H9 (cell line): Measurements from ENCODE around the gene TGIF1. TPM values are rescaled to one million over a fixed set of nuclear protein-coding genes. Genes with fewer than 3 reads are reported as not detected.

Experiments used
- DNase-seq: peaks from one replicate; pipeline ENCODE4 v3.0.0-alpha.2; 2017
- H2AFZ ChIP-seq: one replicate; pipeline ENCODE4 v1.6.1; 2013; ENCODE audit warnings: mild to moderate bottlenecking, low read length, control low read depth, moderate library complexity
- H2AK5ac ChIP-seq: 2 replicates; pipeline ENCODE4 v1.6.1; 2013; ENCODE audit warnings: low read length, control low read depth, mixed read lengths; ENCODE audit not compliant: insufficient read length
- H2BK120ac ChIP-seq: one replicate; pipeline ENCODE4 v1.6.1; 2013; ENCODE audit warnings: low read depth, mild to moderate bottlenecking, low read length, control low read depth, inconsistent platforms; ENCODE audit not compliant: poor library complexity, severe bottlenecking
- H2BK12ac ChIP-seq: 2 replicates; pipeline ENCODE4 v1.6.1; 2013; ENCODE audit warnings: low read length, control low read depth, mixed read lengths, low read depth; ENCODE audit not compliant: insufficient read length
- H2BK15ac ChIP-seq: 2 replicates; pipeline ENCODE4 v1.6.1; 2013; ENCODE audit warnings: low read depth, low read length, control low read depth
- H2BK20ac ChIP-seq: one replicate; pipeline ENCODE4 v1.6.1; 2013; ENCODE audit warnings: low read depth, mild to moderate bottlenecking, low read length, control low read depth, inconsistent platforms; ENCODE audit not compliant: poor library complexity, severe bottlenecking
- H2BK5ac ChIP-seq: 2 replicates; pipeline ENCODE4 v1.6.1; 2013; ENCODE audit warnings: low read length, control low read depth, mixed read lengths; ENCODE audit not compliant: insufficient read length
- H3K14ac ChIP-seq: 2 replicates; pipeline ENCODE4 v1.6.1; 2013; ENCODE audit warnings: low read length, control low read depth; ENCODE audit not compliant: insufficient read depth
- H3K18ac ChIP-seq: 2 replicates; pipeline ENCODE4 v1.6.1; 2013; ENCODE audit warnings: low read depth, mild to moderate bottlenecking, mixed read lengths, low read length, control low read depth; ENCODE audit not compliant: insufficient read length
- H3K23ac ChIP-seq: 2 replicates; pipeline ENCODE4 v1.6.1; 2013; ENCODE audit warnings: low read length, control low read depth, mixed read lengths, low read depth; ENCODE audit not compliant: insufficient read length
- H3K23me2 ChIP-seq: 2 replicates; pipeline ENCODE4 v1.6.1; 2013; ENCODE audit warnings: low read depth, mild to moderate bottlenecking, mixed read lengths, low read length, control low read depth; ENCODE audit not compliant: insufficient read length, poor library complexity, severe bottlenecking
- H3K27ac ChIP-seq: 2 replicates; pipeline ENCODE4 v1.5.1; 2013; ENCODE audit warnings: low read length, control low read depth, mixed read lengths, low read depth; ENCODE audit not compliant: insufficient read length
- H3K27me3 ChIP-seq: 2 replicates; pipeline ENCODE4 v1.6.1; 2013; ENCODE audit warnings: low read length, control low read depth, inconsistent platforms; ENCODE audit not compliant: insufficient read depth
- H3K4ac ChIP-seq: 2 replicates; pipeline ENCODE4 v1.6.1; 2013; ENCODE audit warnings: low read depth, mild to moderate bottlenecking, control low read depth, inconsistent platforms, low read length, moderate library complexity
- H3K4me1 ChIP-seq: 2 replicates; pipeline ENCODE4 v1.6.1; 2013; ENCODE audit warnings: low read length, control low read depth, inconsistent platforms; ENCODE audit not compliant: insufficient read depth
- H3K4me2 ChIP-seq: 2 replicates; pipeline ENCODE4 v1.6.1; 2013; ENCODE audit warnings: low read length, control low read depth, mixed read lengths; ENCODE audit not compliant: insufficient read length, insufficient read depth
- H3K56ac ChIP-seq: 2 replicates; pipeline ENCODE4 v1.6.1; 2013; ENCODE audit warnings: low read depth, mild to moderate bottlenecking, mixed read lengths, low read length, control low read depth; ENCODE audit not compliant: insufficient read length
- H3K79me1 ChIP-seq: 2 replicates; pipeline ENCODE4 v1.6.1; 2013; ENCODE audit warnings: low read depth, mild to moderate bottlenecking, moderate library complexity, low read length, control low read depth, inconsistent platforms; ENCODE audit not compliant: insufficient read depth, poor library complexity, severe bottlenecking
- H3K79me2 ChIP-seq: 2 replicates; pipeline ENCODE4 v1.6.1; 2013; ENCODE audit warnings: low read length, control low read depth, inconsistent platforms; ENCODE audit not compliant: insufficient read depth
- H3K9ac ChIP-seq: 2 replicates; pipeline ENCODE4 v1.6.1; 2013; ENCODE audit warnings: low read length, control low read depth, mixed read lengths; ENCODE audit not compliant: insufficient read length; ENCODE audit errors: extremely low read depth
- H3K9me3 ChIP-seq: one replicate; pipeline ENCODE4 v1.6.1; 2013; ENCODE audit warnings: low read depth, low read length, inconsistent platforms; ENCODE audit not compliant: control insufficient read depth
- H3T11ph ChIP-seq: one replicate; pipeline ENCODE4 v1.6.1; 2013; ENCODE audit warnings: mild to moderate bottlenecking, low read length, control low read depth, inconsistent platforms
- H4K20me1 ChIP-seq: one replicate; pipeline ENCODE4 v1.6.1; 2013; ENCODE audit not compliant: control insufficient read depth, insufficient read length, insufficient read depth
- H4K5ac ChIP-seq: 2 replicates; pipeline ENCODE4 v1.6.1; 2013; ENCODE audit warnings: low read depth, mild to moderate bottlenecking, mixed read lengths, low read length, control low read depth; ENCODE audit not compliant: insufficient read length
- H4K8ac ChIP-seq: replicated peaks from 2 replicates; pipeline ENCODE4 v1.6.1; 2013; ENCODE audit warnings: low read length, control low read depth, mixed read lengths, low read depth; ENCODE audit not compliant: insufficient read length
- H4K91ac ChIP-seq: 2 replicates; pipeline ENCODE4 v1.6.1; 2013; ENCODE audit warnings: low read depth, mild to moderate bottlenecking, moderate library complexity, mixed read lengths, low read length, control low read depth; ENCODE audit not compliant: insufficient read length
- H3K27ac Mint-ChIP-seq, 3 experiments: 2 replicates in 2 of 3; 3 replicates in 1 of 3; pipeline ENCODE4 v1.8.0; 2020 to 2021; ENCODE audit warnings: mixed read lengths in 3 of 3, mild to moderate bottlenecking in 1 of 3, moderate library complexity in 1 of 3
- H3K27me3 Mint-ChIP-seq: 2 replicates; pipeline ENCODE4 v1.8.0; 2021; ENCODE audit warnings: low read depth, mild to moderate bottlenecking, moderate library complexity, mixed read lengths
- H3K36me3 Mint-ChIP-seq, 3 experiments: 2 replicates in 2 of 3; 3 replicates in 1 of 3; pipeline ENCODE4 v1.8.0; 2020 to 2021; ENCODE audit warnings: low read depth in 3 of 3, mixed read lengths in 3 of 3; ENCODE audit not compliant: insufficient read depth in 1 of 3
- H3K4me1 Mint-ChIP-seq, 2 experiments: 2 replicates each; pipeline ENCODE4 v1.8.0; 2020; ENCODE audit warnings: mixed read lengths in 2 of 2
- H3K4me3 Mint-ChIP-seq, 2 experiments: 2 replicates in 1 of 2; 3 replicates in 1 of 2; pipeline ENCODE4 v1.8.0; 2020 to 2021; ENCODE audit warnings: mild to moderate bottlenecking in 2 of 2, mixed read lengths in 2 of 2, moderate library complexity in 1 of 2
- H3K9me3 Mint-ChIP-seq, 2 experiments: 2 replicates in 1 of 2; 3 replicates in 1 of 2; pipeline ENCODE4 v1.8.0; 2020; ENCODE audit warnings: mild to moderate bottlenecking in 2 of 2, mixed read lengths in 2 of 2, moderate library complexity in 1 of 2
- WGBS: extraction: QIAGEN DNeasy Blood & Tissue Kit; methylation state at CpG from one replicate; pipeline ENCODE4 v1.1.7; 2013; ENCODE audit warnings: missing lambda C conversion rate, low lambda C conversion rate, mixed read lengths; ENCODE audit not compliant: insufficient read length; ENCODE audit errors: extremely low coverage; 5-methylcytosine and 5-hydroxymethylcytosine counted together
- total RNA-seq: library from RNA; stranded (reverse); gene quantifications from 2 replicates; pipeline ENCODE4 v1.2.1, GENCODE V29; 2021
- TF ChIP-seq, protein P1 (sequence below): fragments of 200-600 bp; sonication (generic); conservative IDR thresholded peaks from 3 replicates; pipeline ENCODE4 v1.8.0; 2021; ENCODE audit warnings: antibody characterized with exemption, mild to moderate bottlenecking

TGIF1 gene
- total RNA-seq, 1 experiment from 2014 or later, result 261 TPM

DNA sequence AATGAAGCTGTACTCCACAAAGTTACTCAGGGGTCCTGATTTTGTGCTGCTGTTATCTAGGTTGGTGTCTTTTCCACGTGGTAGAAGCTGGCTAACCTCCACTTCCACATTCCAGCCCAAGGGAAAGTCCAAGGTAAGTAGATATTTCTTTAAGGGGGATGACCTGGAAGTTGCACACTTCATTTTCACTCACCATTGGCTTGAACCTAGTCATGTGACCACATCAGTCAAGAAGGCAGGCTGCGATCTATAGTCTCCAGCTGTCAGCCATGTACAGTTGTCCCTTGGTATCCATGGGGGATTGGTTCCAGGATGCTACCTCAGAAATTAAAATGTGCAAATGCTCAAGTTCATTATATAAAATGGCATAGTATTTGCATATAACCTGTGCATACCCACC is 31.9 kb upstream of the TGIF1 start:
- DNase-seq, result no peak
- no peak overlapping the region for H3K56ac ChIP-seq
- H3K4me3 Mint-ChIP-seq, result no peak overlapping the region

More for the DNA sequence above, 31.9 kb upstream of the TGIF1 start:
- Histone ChIP-seq H3K27me3 (no peaks in the 10 kb centered on the region), H3K23me2 (no peaks in the 10 kb centered on the region), H2AFZ (no peak overlapping the region), H3K27ac (no peak overlapping the region), H3K23ac (no peak overlapping the region), H3K9me3 (no peaks in the 10 kb centered on the region), H4K5ac (no peak overlapping the region), H4K20me1 (no peaks in the 10 kb centered on the region), H2BK120ac (no peak overlapping the region), H2BK20ac (no peak overlapping the region), H3K79me2 (no peaks in the 10 kb centered on the region), H2AK5ac (no peak overlapping the region), H3K9ac (no peak overlapping the region), H3K4me2 (no peak overlapping the region), H2BK15ac (no peak overlapping the region), H3K18ac (no peak overlapping the region), H3K79me1 (no peaks in the 10 kb centered on the region), H3K14ac (no peak overlapping the region), H3K4me1 (no peaks in the 10 kb centered on the region), H3K4ac (no peak overlapping the region), H4K91ac (no peak overlapping the region), H3T11ph (no peak overlapping the region), H2BK5ac (no peak overlapping the region), H4K8ac (no peak overlapping the region), H2BK12ac (no peak overlapping the region)
- no peak overlapping the region for H3K27ac Mint-ChIP-seq
- peaks cover 0 to 2% of the 10 kb centered on the region in 2 experiments; a peak in 2 of 5 replicates for H3K9me3 Mint-ChIP-seq
- H3K27me3 Mint-ChIP-seq, result no peaks in the 10 kb centered on the region
- H3K36me3 Mint-ChIP-seq, result no peaks in the 10 kb centered on the region
- no peaks in the 10 kb centered on the region for H3K4me1 Mint-ChIP-seq
- TF ChIP-seq, protein P1, sequence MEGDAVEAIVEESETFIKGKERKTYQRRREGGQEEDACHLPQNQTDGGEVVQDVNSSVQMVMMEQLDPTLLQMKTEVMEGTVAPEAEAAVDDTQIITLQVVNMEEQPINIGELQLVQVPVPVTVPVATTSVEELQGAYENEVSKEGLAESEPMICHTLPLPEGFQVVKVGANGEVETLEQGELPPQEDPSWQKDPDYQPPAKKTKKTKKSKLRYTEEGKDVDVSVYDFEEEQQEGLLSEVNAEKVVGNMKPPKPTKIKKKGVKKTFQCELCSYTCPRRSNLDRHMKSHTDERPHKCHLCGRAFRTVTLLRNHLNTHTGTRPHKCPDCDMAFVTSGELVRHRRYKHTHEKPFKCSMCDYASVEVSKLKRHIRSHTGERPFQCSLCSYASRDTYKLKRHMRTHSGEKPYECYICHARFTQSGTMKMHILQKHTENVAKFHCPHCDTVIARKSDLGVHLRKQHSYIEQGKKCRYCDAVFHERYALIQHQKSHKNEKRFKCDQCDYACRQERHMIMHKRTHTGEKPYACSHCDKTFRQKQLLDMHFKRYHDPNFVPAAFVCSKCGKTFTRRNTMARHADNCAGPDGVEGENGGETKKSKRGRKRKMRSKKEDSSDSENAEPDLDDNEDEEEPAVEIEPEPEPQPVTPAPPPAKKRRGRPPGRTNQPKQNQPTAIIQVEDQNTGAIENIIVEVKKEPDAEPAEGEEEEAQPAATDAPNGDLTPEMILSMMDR, result no peak
- no CpG with 5 or more reads among the region's 2 CpGs for WGBS
